GM19438 (cell line): ENCODE results near the gene DOK7.

Experiments
- ATAC-seq: cut with Tn5 transposase; IDR thresholded peaks from one replicate; pipeline ENCODE4 v1.9.1; 2021; ENCODE audit warnings: low read depth; ENCODE audit not compliant: unreplicated experiment

Gene DOK7

DNA sequence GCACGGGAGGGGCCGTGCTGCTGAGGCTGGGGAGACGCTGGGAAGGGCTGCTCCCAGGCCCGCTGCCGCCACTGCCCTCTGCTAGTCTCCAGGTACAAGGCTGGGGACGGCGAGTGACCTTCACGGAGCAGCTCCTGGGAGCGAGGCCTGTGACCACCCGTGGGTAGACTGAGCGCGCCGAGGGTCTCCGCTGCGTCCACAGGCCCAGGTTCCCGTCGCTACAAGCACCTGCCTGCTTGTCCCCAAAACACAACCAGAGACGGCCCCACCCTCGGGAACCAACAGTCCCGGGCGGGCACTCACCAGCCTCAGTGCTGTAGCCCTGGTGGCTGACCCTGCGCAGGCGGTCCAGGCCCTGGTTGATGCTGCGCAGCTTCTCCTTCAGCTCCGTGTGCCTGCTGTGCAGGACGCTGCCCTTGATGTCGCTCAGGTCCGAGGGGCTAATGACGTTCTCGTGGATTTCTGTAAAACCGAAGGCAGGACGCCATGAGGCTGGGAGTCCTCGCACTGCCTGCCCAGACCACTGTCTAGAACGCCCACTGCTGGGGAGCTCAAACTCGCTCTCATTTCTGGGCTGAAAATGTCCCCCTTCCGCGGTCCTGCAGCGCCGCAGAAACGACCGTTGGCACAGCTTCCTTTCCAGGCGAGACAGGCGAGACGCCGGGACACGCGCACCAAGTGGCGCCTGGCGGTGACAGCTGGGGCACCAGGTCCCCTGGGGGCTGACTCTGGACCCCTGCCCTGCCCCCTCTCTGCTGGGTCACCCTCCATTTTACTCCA, 54.8 kb downstream of the DOK7 start:
- ATAC-seq = no peak

DNA sequence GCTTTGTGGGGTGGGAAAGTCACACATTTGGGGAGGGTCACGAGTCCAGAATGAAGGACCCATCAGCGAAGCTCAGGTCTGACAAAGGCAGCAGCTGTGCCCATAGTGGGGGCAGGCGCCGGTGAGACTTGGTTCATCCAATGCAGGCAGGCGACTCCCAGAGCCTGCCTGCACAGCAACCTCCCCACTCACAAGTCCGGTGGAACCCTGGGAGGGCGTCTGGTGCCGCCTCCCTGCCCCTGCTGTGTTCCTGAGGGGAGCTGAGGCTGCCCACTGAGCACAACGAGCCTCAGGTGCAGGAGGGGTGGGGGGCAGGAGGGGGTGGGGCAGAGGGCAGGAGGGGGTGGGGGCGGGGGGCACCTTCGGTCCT, 55.4 kb downstream of the DOK7 start:
- no peak for ATAC-seq

DNA sequence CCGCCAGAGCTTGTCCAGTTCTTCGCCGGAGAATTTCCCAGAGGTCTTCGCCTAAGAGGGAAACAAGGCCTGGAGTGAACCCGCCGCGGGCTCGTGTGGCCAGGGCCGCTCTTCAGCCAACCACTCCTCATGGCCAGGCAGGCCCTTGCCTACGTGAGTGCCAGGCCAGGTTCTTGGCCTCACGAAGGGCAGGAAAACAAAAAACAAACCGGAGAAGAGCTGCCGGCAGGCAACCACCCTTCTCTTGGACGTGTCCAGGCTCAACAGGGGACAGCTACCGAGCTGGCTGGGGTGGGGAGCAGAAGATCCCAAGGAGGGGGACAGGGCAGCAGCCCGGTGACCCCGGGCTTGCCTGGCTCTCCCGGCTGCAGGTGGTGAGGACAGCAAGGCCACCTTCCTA, 55.8 kb downstream of the DOK7 start:
- no peak for ATAC-seq

DNA sequence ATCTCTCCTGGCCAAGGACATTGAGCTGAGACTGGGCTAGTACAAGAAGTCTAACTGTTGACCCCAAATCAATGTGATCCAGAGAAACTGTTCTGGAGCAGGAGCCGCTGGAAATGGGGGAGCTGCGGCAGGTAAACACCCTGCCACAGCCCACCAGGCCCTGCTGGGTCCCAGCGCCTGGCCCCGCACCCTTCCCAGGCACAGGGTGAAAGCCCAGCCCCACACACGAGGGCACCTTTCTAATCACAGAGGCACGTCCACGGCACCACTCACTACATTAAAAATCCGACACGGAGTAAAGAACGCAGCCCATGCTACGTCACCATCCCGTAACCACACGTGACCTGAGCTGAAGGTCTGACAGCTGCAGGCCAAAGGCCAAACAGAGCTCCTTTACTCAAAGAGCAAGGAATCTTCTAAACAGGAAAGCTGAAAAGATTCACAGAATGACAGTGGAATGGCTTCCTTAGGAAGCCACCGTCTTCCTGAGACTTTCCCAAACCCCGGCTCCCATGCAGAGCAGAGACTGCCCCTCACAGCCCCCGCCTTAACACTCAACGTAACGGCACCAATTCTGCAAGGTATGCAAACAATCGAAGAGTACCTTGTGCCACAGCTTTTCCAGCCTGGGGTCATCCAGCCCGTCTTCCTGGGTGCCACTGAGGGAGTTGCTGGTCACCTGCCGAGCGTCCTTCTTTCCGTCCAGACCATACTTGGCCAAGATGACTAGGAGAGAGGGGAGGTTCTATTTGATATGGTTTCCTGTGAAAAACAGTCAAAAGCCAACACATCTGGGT, 56.6 kb downstream of the DOK7 start:
- ATAC-seq = no peak

DNA sequence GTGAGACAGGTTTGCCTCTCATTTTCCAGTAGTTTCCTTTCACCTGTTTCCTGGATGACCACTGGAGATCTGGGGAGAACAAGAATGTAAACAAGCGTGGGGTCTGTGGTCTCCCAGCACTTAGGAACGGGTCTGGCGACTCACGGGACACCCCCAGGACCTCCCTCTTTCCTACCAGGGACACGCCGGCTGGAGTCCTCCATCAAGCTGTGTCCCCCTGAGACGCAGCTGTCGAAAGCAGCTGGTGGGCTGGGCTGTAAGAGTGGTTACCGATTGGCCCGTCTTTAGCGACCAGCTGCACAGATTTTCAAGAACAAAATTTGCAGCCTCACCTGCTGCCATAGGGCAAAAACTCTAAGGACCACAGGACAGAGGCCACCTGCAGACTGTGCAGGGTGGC, 57.2 kb downstream of the DOK7 start:
- no peak for ATAC-seq

DNA sequence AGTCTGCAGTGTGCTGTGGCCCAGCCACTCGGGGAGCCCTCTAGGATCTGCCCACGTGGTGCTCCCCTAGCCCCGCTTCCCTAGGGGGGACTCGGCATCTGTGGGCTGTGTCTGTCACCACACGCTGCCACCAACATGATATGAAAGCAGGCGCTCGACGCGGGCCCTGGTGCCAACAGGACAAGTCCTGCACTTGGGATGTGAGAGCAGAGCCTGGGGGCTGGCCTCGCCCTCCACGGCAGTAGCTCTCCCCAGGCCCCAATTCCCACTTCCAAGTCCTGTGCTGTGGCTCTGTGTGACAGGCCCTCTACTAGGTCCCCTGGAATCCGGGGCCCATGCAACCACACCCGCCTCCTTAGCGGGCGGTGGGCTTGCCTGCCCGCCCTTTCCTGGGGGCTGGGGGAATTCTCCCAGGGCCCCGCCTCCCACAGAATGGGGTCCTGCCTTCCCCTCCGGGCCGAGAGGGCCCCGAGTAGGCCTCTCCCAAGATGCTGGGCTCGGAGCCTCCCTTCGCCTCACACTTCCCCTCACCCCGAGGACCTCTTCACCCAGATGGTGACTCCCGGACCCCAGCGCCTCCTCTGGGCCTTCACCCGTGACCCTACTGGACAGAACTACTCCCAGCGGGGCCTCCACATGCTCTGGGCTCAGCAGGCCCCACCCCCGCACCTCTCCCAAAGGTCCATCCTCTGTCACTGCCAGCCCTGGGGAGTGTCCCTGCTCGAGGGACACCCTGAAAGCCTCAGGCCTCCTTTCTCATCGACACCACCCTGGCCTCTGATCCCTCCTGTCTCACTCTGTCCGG, 57.9 kb downstream of the DOK7 start:
- ATAC-seq = no peak

DNA sequence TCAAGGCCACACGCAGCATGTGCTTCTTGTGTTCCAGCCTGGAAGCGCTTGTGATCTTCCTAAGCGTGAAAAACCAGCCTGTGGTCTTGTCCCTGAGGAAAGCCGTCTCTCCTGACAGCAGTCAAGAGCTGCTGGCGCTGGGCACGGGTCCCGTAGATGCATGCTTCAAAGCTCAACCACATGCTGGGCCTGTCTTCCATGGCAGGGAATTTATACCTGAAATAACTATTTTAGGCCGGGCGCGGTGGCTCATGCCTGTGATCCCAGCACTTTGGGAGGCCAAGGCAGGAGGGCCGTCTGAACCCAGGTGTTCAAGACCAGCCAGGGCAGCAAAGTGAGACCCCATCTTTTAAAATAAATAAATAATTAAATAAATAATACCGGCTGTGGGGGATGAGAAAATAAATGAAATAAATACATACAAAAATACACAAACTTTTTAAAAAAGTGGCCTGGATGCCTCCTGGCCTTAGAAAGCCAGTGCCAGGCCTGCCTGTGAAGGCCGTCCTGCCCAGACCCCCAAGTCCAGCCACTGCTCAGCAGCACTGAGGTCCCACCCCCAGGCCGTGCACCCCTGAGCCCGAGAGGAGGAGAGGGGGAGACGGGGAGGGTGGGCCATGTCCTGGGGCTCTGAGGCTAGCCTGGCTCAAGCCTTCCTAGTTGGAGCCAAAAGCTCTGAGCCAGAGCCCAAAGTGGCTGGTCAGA, 58.7 kb downstream of the DOK7 start:
- ATAC-seq = no peak

DNA sequence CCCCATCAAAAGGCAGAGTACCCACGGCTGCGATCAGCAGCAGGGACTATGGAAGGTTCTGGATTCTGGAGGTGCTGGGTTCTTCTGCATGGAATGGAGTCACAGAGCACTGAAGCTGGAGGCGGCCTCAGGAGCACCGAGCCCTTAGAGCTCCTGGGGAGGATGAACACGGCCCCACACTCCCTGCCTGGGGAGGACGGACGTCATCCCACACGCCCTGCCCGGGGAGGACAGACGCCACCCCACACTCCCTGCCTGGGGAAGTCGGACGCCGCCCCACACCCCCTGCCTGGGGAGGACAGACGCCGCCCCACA, 59.2 kb downstream of the DOK7 start:
- no peak for ATAC-seq

DNA sequence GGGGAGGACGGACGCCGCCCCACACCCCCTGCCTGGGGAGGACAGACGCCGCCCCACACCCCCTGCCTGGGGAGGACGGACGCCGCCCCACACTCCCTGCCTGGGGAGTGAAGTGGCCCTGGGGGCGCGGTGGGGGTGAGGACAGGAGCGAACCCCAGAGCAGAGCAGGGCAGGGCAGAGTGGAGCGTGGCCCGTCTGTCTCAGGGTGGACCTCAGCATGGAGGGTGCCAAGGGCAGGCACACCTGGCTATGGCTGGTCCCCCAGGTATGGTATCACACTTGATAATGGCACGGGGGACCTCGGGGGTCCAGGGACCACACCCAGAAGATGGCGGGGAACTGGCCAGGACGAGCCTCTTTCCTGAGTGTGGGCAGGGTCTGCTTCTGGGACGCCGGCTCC, 59.5 kb downstream of the DOK7 start:
- no peak for ATAC-seq

DNA sequence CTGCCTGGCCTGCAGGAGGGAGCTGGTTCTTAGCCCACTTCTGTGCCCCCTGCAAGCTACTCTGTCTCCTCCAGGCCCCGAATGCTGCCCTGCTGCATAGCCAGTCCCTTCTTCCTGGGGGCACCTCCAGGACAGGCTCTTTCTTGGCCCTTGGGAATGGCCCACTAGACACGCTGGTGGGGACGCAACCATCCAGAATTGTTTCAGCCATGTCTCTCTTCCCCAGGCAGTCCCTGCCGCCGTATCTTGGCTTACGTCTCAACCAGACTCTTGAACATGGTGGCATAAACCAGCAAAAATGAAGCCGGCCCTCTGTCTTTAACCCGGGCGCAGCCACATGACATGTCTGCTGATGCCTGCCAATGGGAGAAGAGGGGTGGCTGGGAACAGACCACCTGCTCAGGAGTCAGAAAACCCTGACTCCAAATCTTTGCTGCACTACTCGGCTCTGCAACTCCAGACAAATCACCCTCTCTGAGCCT, 60.1 kb downstream of the DOK7 start:
- no peak for ATAC-seq

DNA sequence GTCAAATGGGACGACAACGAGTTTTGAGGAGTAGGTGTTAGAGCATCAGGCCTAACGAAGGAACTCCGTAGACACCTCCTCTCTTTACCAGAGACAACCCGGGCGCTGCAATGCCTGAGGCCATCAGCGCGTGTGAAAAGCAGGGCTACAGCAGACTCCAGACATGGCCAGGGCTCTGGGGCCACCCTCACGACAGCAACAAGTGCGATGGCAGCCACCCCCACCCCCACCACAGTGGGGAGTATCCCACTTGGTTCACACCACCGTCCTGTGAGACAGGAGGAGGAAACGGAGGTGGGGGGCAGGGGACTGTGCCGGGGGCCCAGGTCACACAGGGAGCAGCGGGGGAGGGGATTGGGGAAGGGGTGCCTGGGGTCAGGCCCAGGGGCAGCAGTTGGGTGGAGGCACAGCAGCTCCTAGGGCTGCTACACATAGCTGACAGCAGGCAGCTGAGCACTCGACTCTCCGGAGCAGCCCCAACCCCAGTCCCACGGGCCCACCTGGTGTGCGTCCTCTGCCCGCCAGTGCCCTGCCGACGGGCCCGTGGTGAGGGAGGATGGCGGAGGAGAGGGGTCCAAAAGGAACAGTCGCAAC, 60.6 kb downstream of the DOK7 start:
- no peak for ATAC-seq

DNA sequence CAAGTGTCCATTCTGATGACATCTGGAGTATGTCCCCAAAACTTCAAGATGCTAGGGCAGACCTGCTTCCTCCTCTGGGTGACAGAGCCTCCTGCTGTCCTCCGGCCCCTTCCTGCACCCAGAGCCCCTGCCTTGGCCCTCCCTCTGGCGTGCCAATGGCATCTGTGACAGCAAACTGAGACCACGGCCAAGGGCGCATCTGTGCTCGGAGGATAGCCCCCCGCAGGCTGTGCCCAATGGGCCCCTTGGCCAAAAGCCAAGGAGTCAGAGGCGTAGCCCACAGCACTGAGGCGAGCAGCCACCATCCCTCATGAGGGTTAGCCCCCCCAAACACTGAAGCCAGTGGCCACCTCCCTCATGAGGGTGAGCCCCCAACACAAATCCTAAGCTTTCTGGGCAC, 61.2 kb downstream of the DOK7 start:
- no peak for ATAC-seq

DNA sequence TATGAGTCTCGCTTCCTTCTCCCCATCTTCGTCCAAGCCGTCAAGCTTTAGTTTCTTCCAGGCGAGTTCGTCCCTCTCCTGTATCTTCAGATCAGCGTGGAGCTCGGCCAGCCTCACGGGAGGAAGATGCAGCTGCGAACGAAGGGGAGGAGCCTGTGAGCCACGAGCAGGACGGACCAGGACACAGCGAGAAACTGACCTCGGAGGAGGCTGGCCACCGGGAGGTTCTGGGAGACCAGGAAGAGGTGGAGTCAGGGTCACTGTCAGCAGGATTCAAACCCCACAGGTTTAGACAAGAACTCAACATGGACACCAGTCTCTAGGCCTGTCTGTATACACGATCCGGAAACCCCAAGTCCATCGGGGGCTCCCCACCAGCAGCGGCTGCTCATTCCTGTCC, 61.8 kb downstream of the DOK7 start:
- ATAC-seq = no peak

DNA sequence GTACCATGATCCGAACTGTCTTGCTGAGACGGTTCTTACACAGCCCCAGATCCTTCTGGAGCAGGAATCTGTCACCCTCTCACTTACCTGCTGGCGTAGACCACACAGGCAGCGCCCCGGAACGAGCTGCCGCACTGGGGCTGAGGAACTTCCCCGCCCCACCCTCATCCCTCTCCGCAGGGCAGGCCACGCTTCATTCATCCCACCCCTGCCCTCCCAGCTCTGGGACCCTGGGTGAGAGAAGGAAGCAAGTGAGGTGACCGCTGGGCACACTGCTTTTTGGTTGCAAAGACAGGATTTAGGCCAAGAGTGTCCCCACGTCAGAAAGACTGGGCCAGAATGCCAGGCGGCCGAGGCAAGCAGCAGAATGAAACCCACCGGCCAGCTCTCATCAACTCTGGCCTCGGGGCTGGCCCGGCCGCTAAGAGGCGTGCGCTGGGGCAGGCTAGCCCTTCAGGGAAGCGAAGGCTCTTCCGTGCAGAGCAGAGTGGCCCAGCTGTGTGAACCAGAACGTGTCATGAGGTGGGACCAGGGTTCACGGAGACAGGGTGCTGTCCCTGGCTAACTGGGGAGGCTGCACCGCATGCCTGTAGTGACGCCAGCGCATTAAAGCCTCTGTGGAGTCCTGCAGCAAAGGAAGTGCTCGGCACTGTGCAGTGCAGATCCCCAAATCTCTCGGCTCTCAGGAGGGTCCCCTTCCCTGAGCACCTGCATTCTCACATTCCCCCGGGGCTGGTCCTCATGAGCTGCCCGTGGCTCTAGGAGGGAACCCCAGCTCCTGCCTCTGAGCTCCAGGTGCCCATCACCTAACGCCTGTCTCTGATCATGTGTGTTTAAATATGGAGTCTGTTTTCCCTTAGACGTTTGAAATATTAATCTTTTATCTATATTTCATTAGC, 62.7 kb downstream of the DOK7 start:
- ATAC-seq = no peak

DNA sequence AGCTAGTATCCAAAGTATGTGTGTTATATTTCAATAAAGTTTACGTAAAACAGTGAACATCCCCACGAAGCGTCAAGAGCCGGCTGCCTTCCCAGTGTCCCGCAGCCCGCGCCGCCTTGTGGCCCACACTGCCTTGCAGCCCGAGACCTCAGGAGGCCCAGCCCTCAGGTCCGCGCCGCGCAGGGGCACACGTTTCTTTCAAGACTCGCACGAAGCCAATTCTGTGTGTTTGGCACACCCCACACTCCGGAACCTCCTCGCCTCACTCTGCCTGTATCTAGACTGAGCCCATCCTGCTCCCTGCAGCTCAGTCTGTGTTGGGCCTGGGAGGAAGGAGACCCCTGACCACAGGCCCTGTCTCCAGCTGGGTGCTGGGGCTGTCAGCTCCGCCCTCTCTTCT, 63.4 kb downstream of the DOK7 start:
- ATAC-seq = no peak

DNA sequence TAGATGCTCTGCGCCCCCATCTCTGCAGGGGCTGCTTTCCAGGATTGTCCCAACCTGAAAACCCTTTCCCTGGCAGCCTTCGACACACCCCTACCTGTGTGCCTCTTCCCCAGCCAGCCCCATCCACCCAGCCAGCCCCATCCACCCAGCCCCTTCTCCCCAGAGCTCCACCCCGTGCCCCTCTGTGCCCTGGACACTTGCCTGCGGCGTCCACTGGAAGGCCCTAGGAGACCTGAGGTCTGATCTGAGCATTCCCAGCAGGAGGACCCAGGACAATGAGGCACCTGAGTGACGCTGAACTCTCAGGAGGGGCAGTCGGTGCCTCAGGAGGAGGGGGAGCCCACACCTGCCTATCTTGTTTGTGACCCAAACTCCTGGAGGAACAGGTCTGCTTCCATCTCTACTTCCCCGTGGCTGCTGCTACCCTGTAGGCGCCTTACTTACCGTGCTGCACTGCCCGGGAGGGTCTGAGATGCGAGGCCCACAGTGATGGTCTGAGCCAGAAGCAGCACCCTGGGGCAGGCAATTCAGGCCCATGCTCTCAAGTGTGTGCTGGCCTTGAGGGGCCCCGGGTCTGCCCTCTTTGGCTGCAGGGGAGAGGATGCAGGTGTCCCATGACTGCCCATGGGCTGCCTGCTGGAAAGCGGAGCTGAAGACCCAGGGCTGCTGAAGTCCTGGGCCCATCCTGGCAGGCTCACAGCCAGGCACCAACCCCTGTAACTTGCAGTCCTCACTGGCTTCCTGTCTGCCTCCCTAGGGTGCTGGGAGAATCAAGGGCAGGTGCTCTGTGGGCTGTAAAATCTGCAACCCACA, 64.2 kb downstream of the DOK7 start:
- ATAC-seq = no peak

DNA sequence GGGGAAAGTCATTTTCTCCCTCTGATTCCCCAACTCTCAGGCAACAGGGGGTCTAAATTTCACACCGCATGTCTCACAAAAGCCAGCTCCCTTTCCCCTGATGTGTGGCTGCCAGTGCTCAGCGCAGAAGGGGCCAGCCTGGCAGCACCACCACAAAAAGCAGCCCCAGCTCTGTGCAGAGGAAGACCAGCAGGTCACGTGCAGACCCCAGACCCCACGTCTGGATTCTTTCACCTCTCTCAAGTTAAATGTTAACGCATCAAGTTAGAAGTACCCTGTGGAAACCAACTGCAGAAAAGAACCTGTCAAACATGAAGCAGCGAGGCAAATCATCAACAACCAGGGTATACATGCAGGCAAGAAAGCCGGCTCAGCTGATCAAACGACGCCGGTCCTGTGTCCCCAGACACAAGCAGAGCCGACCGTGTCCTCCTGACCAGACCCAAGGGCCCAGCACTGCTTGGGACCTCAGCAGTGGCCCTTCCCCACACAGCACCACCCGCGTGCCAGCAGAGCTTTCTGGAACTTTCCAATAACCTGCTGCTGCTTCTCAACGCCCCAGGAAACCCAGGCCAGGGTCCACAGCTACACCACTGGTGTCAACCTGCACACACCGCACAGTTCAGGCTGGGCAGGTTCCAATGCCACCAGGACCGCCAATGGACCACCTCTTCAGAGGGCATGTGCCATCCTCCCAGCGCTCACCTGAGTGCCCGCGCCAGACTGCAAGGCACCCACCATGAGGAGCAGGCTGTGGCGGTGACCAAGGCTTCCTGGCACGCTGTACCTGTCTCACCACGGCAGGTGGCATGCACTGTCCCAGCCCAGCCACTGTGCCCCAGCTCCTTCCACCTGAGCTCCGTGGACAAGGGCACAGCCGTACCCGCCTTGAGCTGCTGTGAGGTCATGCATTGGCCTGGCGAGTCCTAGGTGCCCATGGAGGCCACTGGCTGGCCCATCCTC, 65.1 kb downstream of the DOK7 start:
- no peak for ATAC-seq
